Lower leg skin (tissue), 4 donors: ENCODE data around the gene SCGB1D1. TPM values are rescaled to one million over a fixed set of nuclear protein-coding genes. Genes with fewer than 3 reads are reported as not detected.
"Not testable (repeated sequence)": the region's sequence is repeated elsewhere in the genome, so short reads cannot be mapped to it uniquely, and the experiment has no call there.

Source experiments
- DNase-seq, 2 donors: peaks; one replicate each; pipeline ENCODE4 v3.0.0-alpha.2; 2019; ENCODE audit warnings: low spot score in 2 of 2
- H3K4me3 ChIP-seq: fragments of 200-600 bp; sonication (generic); 2 replicates; pipeline ENCODE4 v1.5.1; 2017; ENCODE audit warnings: mild to moderate bottlenecking, low read depth; ENCODE audit not compliant: poor library complexity, severe bottlenecking
- POLR2A ChIP-seq, 2 donors: fragments of 450-650 bp; IDR thresholded peaks; one replicate each; pipeline ENCODE4 v1.6.1; 2016 to 2017; ENCODE audit warnings: antibody characterized with exemption in 2 of 2, mild to moderate bottlenecking in 1 of 2, moderate library complexity in 1 of 2
- WGBS, 2 donors: methylation state at CpG; one replicate each; pipeline ENCODE4 v1.1.5; 2018; 5-methylcytosine and 5-hydroxymethylcytosine counted together
- intact Hi-C: fragments of 100-400 bp; cut with DNase I; formaldehyde crosslinking; loops from one replicate; pipeline ENCODE4 v1.15.0; 2023; ENCODE audit warnings: low total_unique reads
- total RNA-seq, 4 donors: library from RNA; depleted of rRNA; stranded (reverse); fragments of >200 nt; gene quantifications; one replicate each; pipeline ENCODE4 v1.1.0, GENCODE V29; 2016
- TF ChIP-seq, protein P1 (sequence below), 3 donors: fragments of 450-650 bp; IDR thresholded peaks; one replicate each; pipeline ENCODE4 v1.5.1; 2016; ENCODE audit warnings: antibody characterized with exemption in 3 of 3, mild to moderate bottlenecking in 3 of 3, moderate library complexity in 2 of 3

The SCGB1D1 gene
- total RNA-seq, 4 donors from 2014 or later, result not detected

DNA sequence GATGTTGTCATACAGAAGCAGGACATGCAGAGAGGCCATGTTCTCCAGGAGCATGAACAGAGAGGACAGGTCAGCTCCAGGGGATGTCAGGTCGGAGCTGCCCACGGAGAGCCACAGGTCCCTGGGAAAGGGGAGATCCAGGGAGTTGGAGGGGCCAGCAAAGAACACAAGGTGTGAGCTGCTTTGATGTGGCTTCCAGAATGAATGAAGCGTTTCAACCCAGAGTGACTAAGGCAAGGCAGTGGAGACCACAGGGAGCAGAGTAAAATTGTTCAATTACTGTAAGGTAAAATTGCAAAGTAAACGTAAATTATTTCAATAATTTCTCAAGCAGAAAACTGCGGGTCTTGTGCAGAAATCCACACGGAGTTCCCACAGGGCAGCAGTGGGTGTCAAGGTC, 12.9 kb downstream of the SCGB1D1 start:
- intact Hi-C loops, result no loop called here
- H3K4me3 ChIP-seq, result no peak overlapping the region
- 71 to 81% methylated on average over 6 of the region's 6 CpGs for WGBS, 2 donors

DNA sequence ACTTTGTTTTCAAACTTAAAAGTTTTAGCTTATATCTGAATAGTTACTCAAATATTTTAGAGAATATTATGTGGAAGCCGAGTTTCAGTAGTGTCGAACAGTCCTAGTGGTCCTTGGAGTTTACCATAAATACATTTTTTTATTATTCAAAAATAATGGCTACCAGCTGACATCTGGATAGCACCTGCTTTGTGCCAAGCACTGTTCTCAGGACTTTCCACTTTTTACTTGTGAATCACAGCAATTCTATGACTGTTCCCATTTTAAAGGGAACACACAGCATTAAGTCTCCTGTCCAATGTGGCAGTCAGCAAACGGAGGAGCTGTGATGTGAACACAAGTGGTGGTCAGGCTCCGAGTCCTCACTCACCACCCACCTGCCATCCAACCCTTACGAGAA, 14.4 kb downstream of the SCGB1D1 start:
- TF ChIP-seq POLR2A (IDR thresholded peaks at IDR 0.05), result no peak
- TF ChIP-seq, protein P1, sequence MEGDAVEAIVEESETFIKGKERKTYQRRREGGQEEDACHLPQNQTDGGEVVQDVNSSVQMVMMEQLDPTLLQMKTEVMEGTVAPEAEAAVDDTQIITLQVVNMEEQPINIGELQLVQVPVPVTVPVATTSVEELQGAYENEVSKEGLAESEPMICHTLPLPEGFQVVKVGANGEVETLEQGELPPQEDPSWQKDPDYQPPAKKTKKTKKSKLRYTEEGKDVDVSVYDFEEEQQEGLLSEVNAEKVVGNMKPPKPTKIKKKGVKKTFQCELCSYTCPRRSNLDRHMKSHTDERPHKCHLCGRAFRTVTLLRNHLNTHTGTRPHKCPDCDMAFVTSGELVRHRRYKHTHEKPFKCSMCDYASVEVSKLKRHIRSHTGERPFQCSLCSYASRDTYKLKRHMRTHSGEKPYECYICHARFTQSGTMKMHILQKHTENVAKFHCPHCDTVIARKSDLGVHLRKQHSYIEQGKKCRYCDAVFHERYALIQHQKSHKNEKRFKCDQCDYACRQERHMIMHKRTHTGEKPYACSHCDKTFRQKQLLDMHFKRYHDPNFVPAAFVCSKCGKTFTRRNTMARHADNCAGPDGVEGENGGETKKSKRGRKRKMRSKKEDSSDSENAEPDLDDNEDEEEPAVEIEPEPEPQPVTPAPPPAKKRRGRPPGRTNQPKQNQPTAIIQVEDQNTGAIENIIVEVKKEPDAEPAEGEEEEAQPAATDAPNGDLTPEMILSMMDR (IDR thresholded peaks at IDR 0.05), result no peak
- no peak overlapping the region for H3K4me3 ChIP-seq
- intact Hi-C loops, result no loop called here
- 62 to 74% methylated on average over 5 of the region's 5 CpGs for WGBS, 2 donors
- no peak for DNase-seq

More for the DNA sequence above, 12.9 kb downstream of the SCGB1D1 start:
- no peak for TF ChIP-seq POLR2A (IDR thresholded peaks at IDR 0.05)
- TF ChIP-seq, protein P1 (IDR thresholded peaks at IDR 0.05), result no peak
- no peak for DNase-seq

DNA sequence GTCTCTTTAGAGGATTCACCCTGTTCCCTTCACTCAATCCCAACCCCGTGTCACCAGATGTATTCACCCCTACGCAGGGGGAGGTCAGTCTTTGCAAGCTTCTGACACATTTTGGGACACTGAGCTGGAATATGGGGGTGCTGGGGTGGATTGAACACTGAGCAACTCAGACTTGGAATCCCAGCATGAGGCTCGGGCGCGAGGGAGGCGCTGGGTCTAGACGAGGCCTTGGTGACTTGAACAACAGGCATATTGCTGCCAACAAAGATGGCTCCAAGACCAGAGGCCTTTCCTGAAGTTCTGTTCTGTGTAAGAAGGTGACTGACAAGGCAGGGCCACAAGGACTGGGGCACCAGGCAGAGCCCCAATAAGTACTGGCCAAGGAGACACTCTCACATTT, 15.4 kb downstream of the SCGB1D1 start:
- intact Hi-C loops, result no loop called here
- no peak for TF ChIP-seq POLR2A (IDR thresholded peaks at IDR 0.05)
- TF ChIP-seq, protein P1 (IDR thresholded peaks at IDR 0.05), result no peak
- no peak for DNase-seq

DNA sequence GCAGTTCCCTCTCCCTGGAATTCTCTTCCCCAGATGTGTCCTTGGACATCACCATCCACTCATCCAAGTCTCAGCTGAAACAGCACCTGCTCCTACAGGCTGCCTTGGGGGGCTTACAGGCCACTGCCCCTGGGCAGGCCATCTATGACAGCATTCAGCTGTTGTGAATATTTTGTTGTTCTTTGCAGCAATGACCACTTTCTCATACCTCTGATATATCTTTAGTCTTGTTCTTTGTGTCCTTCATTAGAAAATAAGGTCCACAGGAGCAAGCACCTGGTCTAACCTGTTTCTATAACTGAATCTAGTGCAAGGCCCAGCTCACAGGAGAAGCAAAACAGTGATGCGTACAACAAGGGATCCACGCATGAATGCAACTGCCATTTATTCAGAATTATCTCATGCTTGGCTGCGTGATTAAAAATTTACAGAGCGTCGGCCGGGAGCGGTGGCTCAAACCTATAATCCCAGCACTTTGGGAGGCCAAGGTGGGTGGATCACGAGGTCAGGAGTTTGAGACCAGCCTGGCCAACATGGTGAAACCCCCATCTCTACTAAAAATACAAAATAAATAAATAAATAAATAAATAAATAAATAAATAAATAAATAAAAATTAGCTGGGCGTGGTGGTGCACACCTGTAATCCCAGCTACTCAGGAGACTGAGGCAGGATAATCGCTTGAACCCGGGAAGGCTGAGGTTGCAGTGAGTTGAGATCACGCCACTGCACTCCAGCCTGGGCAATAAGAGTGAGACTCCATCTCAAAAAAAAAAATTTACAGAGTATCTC, 16.5 kb downstream of the SCGB1D1 start:
- 92 to 93% methylated on average over 12 of the region's 12 CpGs for WGBS, 2 donors
- DNase-seq, H3K4me3 ChIP-seq, intact Hi-C loops: not testable (repeated sequence)

More for the DNA sequence above, 15.4 kb downstream of the SCGB1D1 start:
- no peak overlapping the region for H3K4me3 ChIP-seq
- WGBS, 2 donors, result 89 to 90% methylated on average over 6 to 7 of the region's 7 CpGs

DNA sequence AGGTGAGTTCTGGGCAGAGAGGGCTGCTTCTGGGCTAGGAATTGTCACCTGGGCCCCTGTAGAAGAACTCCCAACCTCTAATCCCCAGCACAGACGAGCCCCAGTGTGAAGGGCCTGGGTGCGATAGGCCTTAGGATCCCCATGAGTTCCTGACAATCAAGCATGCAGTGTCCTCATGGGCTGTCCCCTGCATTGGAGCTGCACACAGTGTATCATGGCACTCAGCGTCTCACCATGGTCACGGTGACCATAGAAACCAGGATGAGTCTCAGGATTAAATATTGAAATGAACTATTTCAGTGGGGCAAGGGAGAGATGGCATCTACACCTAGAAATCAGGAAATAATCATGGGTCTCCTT, 18.7 kb downstream of the SCGB1D1 start:
- TF ChIP-seq, protein P1 (IDR thresholded peaks at IDR 0.05), result no peak
- TF ChIP-seq POLR2A (IDR thresholded peaks at IDR 0.05), result no peak
- intact Hi-C loops, result no loop called here
- H3K4me3 ChIP-seq, result no peak overlapping the region
- WGBS, 2 donors, result 84 to 90% methylated on average over 3 to 4 of the region's 4 CpGs
- DNase-seq, result no peak

DNA sequence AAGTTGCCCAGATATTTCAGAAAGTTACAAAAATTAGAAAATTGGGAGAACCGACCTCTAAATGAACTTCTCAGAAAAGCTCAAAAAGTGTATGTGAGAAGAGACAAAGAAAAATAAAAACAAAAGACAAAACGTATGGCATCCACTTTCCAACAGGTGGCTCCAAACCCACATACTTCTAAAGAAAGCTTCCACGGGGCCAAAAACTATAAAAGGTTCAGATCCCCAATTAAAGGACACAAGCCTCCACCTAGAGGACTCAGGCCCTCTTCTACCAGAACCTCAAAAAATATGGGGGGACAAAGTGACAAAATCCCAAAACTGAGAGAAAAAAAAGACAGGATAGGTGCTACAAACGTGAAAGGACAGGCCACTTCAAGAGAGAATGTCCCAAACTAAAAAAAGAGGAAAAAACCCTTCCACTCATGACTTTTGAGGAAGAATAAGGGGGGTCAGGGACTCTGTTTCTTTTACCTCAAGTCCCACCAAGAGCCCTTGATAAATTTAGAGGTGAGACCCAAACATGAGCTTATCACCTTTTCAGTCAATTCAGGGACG, 27.3 kb downstream of the SCGB1D1 start:
- no peak overlapping the region for H3K4me3 ChIP-seq
- DNase-seq, result no peak
- WGBS, 2 donors, result 50% methylated on average over 5 of the region's 5 CpGs
- intact Hi-C loops, result no loop called here
- TF ChIP-seq, protein P1 (IDR thresholded peaks at IDR 0.05), result no peak
- no peak for TF ChIP-seq POLR2A (IDR thresholded peaks at IDR 0.05)
